CD4-positive, alpha-beta T cell treated with Interleukin-21 for 1 hour (primary cell): ENCODE results near the gene PHACTR3.

ENCODE experiments used
- DNase-seq: peaks from one replicate; pipeline ENCODE4 v3.0.0-alpha.2; 2020

PHACTR3 gene

GRCh38 chr20:59708326-59708725 is 104.0 kb downstream of the PHACTR3 start:
- DNase-seq = no peak

GRCh38 chr20:59709636-59710035 is 105.3 kb downstream of the PHACTR3 start:
- DNase-seq = no peak

GRCh38 chr20:59718071-59718470 is 113.7 kb downstream of the PHACTR3 start:
- no peak for DNase-seq

GRCh38 chr20:59718751-59719150 is 114.4 kb downstream of the PHACTR3 start:
- no peak for DNase-seq

GRCh38 chr20:59720013-59720412 is 115.7 kb downstream of the PHACTR3 start:
- no peak for DNase-seq

- DNase-seq = no peak
Observed at GRCh38 chr20:59721386-59721785, 117.0 kb downstream of the PHACTR3 start.

GRCh38 chr20:59723108-59723500 is 118.8 kb downstream of the PHACTR3 start:
- DNase-seq = no peak

- DNase-seq = no peak
Observed at GRCh38 chr20:59723607-59724456, 119.5 kb downstream of the PHACTR3 start.

GRCh38 chr20:59724457-59725366 is 120.4 kb downstream of the PHACTR3 start:
- no peak for DNase-seq

GRCh38 chr20:59725476-59726280 is 121.3 kb downstream of the PHACTR3 start:
- no peak for DNase-seq

GRCh38 chr20:59726281-59726595 is 121.9 kb downstream of the PHACTR3 start:
- no peak for DNase-seq

GRCh38 chr20:59728722-59729430 is 124.5 kb downstream of the PHACTR3 start:
- no peak for DNase-seq

- no peak for DNase-seq
Observed at GRCh38 chr20:59729506-59729905, 125.2 kb downstream of the PHACTR3 start.

- DNase-seq = no peak
Observed at GRCh38 chr20:59730722-59731121, 126.4 kb downstream of the PHACTR3 start.

- no peak for DNase-seq
Observed at GRCh38 chr20:59731376-59731775, 127.0 kb downstream of the PHACTR3 start.

- DNase-seq = no peak
Observed at GRCh38 chr20:59733351-59733750, 129.0 kb downstream of the PHACTR3 start.

GRCh38 chr20:59735486-59735885 is 131.1 kb downstream of the PHACTR3 start:
- no peak for DNase-seq

- no peak for DNase-seq
Observed at GRCh38 chr20:59735917-59736316, 131.6 kb downstream of the PHACTR3 start.

GRCh38 chr20:59736366-59736765 is 132.0 kb downstream of the PHACTR3 start:
- DNase-seq = no peak

- DNase-seq = no peak
Observed at GRCh38 chr20:59737073-59737666, 132.8 kb downstream of the PHACTR3 start.

GRCh38 chr20:59737816-59738215 is 133.5 kb downstream of the PHACTR3 start:
- no peak for DNase-seq

GRCh38 chr20:59738851-59739250 is 134.5 kb downstream of the PHACTR3 start:
- DNase-seq = no peak
